ENCODE data around the gene GPC3. TPM values are rescaled to one million over a fixed set of nuclear protein-coding genes. Genes with fewer than 3 reads are reported as not detected.

Gene GPC3
- total RNA-seq, 2 donors from 2014 or later: 2.7 to 5.2 TPM

DNA sequence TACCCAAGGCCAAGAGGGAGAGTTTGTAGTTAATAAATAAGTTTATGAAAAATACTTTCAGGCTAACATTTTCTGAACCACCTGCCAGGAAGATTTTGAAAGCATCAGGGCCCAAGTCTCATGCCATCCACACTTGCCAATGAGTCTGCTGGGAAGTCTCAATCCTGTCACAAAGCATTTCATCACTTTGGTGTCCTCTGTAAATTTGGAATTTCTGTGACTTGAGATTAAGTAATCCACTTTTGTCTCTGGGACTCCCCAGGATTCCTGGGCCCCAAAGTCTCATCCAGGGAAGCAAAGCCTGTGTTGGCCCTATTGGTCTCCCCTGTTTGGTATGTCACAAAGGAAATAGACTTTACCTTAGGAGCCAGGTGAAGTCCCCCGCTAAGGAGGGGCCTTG is 470.9 kb downstream of the GPC3 start:
- Histone ChIP-seq H3K27me3 (replicated peaks; ENCODE audit: insufficient read depth) (no peaks in the 10 kb centered on the region), H3K4me3 (no peak overlapping the region), H3K4me1 (replicated peaks) (no peaks in the 10 kb centered on the region), H3K36me3 (no peaks in the 10 kb centered on the region), H3K9me3 (no peaks in the 10 kb centered on the region), H3K27ac (no peak overlapping the region)
- intact Hi-C loops (cut with DNase I): no loop called here
- WGBS: 83% methylated on average over 1 of the region's 1 CpG
- no peak for DNase-seq (ENCODE audit: low spot score)
- TF ChIP-seq, protein P1, sequence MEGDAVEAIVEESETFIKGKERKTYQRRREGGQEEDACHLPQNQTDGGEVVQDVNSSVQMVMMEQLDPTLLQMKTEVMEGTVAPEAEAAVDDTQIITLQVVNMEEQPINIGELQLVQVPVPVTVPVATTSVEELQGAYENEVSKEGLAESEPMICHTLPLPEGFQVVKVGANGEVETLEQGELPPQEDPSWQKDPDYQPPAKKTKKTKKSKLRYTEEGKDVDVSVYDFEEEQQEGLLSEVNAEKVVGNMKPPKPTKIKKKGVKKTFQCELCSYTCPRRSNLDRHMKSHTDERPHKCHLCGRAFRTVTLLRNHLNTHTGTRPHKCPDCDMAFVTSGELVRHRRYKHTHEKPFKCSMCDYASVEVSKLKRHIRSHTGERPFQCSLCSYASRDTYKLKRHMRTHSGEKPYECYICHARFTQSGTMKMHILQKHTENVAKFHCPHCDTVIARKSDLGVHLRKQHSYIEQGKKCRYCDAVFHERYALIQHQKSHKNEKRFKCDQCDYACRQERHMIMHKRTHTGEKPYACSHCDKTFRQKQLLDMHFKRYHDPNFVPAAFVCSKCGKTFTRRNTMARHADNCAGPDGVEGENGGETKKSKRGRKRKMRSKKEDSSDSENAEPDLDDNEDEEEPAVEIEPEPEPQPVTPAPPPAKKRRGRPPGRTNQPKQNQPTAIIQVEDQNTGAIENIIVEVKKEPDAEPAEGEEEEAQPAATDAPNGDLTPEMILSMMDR (IDR thresholded peaks at IDR 0.05): no peak
- no peak for TF ChIP-seq POLR2AphosphoS5 (IDR thresholded peaks at IDR 0.05)
- no peak for TF ChIP-seq POLR2A (IDR thresholded peaks at IDR 0.05)

DNA sequence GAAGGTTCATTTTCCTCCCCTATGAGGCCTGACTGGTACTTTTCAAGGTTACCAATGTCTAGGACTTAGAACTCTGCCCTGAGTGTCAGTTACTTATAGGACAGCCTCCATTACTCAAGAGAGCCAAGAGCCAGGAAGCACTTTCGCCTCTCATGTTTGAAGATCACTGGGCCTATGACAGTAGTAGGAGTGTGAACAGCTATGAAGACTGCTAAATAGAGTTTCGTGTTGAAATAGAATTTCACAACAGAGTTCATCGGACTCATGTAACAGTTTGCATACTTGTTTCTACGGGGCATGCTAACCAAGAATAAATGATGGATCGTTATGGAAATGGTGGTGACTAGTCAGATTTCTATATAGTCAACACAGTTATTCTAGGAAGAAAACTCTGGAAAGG is 472.3 kb downstream of the GPC3 start:
- 98% methylated on average over 5 of the region's 5 CpGs for WGBS
- Histone ChIP-seq H3K27me3 (replicated peaks; ENCODE audit: insufficient read depth) (no peaks in the 10 kb centered on the region), H3K9me3 (no peaks in the 10 kb centered on the region), H3K4me1 (replicated peaks) (no peaks in the 10 kb centered on the region), H3K36me3 (no peaks in the 10 kb centered on the region), H3K4me3 (no peak overlapping the region), H3K27ac (no peak overlapping the region)
- no peak for DNase-seq (ENCODE audit: low spot score)
- intact Hi-C loops (cut with DNase I): no loop called here
- TF ChIP-seq POLR2A (IDR thresholded peaks at IDR 0.05) (no peak), POLR2AphosphoS5 (IDR thresholded peaks at IDR 0.05) (no peak)
- TF ChIP-seq, protein P1 (IDR thresholded peaks at IDR 0.05): no peak

DNA sequence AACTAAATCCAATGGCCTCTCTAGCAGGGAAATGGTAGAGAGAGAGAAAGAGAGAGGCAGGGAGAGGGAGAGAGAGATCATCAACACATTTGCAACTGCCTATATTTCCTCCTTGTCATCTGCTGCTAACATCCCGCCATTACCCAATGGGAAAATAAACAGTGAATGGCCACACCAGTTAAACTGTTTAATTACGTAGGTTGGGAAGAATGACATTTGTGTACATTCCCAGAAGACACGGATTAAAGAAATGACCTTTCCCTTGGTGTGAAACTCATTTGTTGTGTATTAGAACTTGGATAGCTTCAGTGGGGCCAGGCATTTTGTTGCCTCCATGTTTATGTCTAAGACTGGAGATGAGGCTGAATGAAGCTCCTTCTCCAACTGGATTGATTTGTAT is 474.4 kb downstream of the GPC3 start:
- H3K9me3 ChIP-seq: no peaks in the 10 kb centered on the region
- WGBS: 70% methylated on average over 3 of the region's 3 CpGs
- intact Hi-C loops (cut with DNase I): no loop called here
- H3K27me3 ChIP-seq (replicated peaks; ENCODE audit: insufficient read depth): no peaks in the 10 kb centered on the region
- no peak for DNase-seq (ENCODE audit: low spot score)
- no peaks in the 10 kb centered on the region for H3K4me1 ChIP-seq (replicated peaks)
- H3K4me3 ChIP-seq: no peak overlapping the region
- no peaks in the 10 kb centered on the region for H3K36me3 ChIP-seq
- no peak for TF ChIP-seq POLR2A (IDR thresholded peaks at IDR 0.05)
- TF ChIP-seq, protein P1 (IDR thresholded peaks at IDR 0.05): no peak
- TF ChIP-seq POLR2AphosphoS5 (IDR thresholded peaks at IDR 0.05): no peak
- no peak overlapping the region for H3K27ac ChIP-seq

DNA sequence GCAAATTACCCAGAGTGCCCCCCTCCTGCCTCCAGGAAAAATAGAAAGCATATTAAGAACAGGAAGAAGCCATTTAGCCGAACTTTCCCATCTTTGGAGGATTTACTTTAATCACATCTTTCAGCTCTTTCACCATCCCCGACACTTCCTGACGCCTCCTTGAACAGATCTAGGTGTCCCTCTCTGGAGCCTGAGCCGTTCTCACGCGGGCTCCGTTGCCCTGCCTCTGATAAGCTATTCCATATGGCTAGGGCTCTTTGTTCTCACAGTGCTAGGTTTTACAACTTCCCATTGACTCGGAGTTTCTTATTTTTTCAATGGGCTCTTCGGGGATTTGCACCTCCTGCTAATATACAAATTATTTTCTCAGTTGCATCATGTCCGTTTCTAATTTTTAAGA is 488.0 kb downstream of the GPC3 start:
- 54% methylated on average over 10 of the region's 10 CpGs for WGBS
- DNase-seq (ENCODE audit: low spot score): no peak
- no peaks in the 10 kb centered on the region for H3K9me3 ChIP-seq
- no peaks in the 10 kb centered on the region for H3K4me1 ChIP-seq (replicated peaks)
- H3K27ac ChIP-seq: no peak overlapping the region
- H3K27me3 ChIP-seq (replicated peaks; ENCODE audit: insufficient read depth): no peaks in the 10 kb centered on the region
- TF ChIP-seq POLR2AphosphoS5 (IDR thresholded peaks at IDR 0.05) (no peak), POLR2A (IDR thresholded peaks at IDR 0.05) (no peak)
- TF ChIP-seq, protein P1 (IDR thresholded peaks at IDR 0.05): no peak
- no peaks in the 10 kb centered on the region for H3K36me3 ChIP-seq
- intact Hi-C loops (cut with DNase I): loop anchor here (10.0 kb wide), 1 partner anchor 83 kb away; the partner anchor contains the start of gene GPC4
- H3K4me3 ChIP-seq: no peak overlapping the region
